Measurements from ENCODE around the gene SARS1. TPM values are rescaled to one million over a fixed set of nuclear protein-coding genes. Genes with fewer than 3 reads are reported as not detected.

The SARS1 gene
- total and polyA plus RNA-seq, 2 of the 13 experiments (the other 11 are each of a cell fraction or from before 2014, with no cell fraction given), result 103 to 134 TPM

DNA sequence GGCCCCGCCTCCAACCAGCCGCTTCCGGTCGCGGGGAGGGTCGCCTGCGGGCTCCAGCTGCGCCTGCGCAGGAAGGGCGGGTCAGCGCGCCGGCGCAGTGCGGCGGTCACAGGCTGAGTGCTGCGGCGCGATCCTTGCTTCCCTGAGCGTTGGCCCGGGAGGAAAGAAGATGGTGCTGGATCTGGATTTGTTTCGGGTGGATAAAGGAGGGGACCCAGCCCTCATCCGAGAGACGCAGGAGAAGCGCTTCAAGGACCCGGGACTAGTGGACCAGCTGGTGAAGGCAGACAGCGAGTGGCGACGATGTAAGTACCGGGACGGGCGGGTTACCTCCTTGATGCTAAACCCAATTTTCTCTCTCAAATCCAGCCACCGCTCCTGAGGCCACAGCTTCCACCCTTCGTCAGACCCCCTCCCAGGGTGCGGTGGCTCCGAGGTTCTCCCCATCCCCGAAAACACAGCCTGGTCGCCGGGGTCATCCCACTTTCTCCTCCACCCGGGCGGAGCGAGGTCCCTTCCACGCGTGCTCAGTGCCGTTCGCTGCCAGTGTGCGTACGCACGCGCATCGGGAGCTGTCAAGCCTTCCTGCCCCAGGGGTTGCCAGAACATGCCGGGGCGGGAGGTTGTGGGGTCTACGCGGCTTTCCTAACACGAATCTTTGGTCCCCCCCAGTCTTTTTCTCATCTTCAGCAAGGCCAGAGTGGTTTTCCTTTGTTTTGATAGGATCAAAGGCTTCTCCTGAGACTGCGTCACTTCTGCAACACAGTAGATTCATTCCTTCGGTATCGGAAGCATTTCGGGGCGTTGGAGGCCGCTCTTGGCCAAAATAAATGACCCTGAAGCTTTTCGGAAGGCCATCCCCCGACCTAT, at the start of gene SARS1 (continued):
- TF ChIP-seq, protein P1, sequence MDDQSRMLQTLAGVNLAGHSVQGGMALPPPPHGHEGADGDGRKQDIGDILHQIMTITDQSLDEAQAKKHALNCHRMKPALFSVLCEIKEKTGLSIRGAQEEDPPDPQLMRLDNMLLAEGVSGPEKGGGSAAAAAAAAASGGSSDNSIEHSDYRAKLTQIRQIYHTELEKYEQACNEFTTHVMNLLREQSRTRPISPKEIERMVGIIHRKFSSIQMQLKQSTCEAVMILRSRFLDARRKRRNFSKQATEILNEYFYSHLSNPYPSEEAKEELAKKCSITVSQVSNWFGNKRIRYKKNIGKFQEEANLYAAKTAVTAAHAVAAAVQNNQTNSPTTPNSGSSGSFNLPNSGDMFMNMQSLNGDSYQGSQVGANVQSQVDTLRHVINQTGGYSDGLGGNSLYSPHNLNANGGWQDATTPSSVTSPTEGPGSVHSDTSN (CRISPR knock-in tag; IDR thresholded peaks at IDR 0.05; ENCODE audit: borderline replicate concordance), result no peak
- TF ChIP-seq, protein P2, sequence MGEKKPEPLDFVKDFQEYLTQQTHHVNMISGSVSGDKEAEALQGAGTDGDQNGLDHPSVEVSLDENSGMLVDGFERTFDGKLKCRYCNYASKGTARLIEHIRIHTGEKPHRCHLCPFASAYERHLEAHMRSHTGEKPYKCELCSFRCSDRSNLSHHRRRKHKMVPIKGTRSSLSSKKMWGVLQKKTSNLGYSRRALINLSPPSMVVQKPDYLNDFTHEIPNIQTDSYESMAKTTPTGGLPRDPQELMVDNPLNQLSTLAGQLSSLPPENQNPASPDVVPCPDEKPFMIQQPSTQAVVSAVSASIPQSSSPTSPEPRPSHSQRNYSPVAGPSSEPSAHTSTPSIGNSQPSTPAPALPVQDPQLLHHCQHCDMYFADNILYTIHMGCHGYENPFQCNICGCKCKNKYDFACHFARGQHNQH (CRISPR knock-in tag; IDR thresholded peaks at IDR 0.05), result no peak
- TF ChIP-seq ZFYVE20 (CRISPR knock-in tag; IDR thresholded peaks at IDR 0.05; ENCODE audit: borderline replicate concordance, low read depth) (no peak), ZNF430 (CRISPR knock-in tag; IDR thresholded peaks at IDR 0.05) (0 out of 2 replicates have a peak, but pooled peaks have one; percentile 39), ZNF224 (CRISPR knock-in tag; IDR thresholded peaks at IDR 0.05) (no peak), SMC3 (IDR thresholded peaks at IDR 0.05; ENCODE audit: low read length) (no peak), NFIB (CRISPR knock-in tag; IDR thresholded peaks at IDR 0.05; ENCODE audit: borderline replicate concordance) (0 out of 2 replicates have a peak, but pooled peaks have one; percentile 29), SAFB2 (CRISPR knock-in tag; IDR thresholded peaks at IDR 0.05; ENCODE audit: borderline replicate concordance, low read depth) (no peak), ZNF441 (CRISPR knock-in tag; IDR thresholded peaks at IDR 0.05; ENCODE audit: borderline replicate concordance) (0 out of 2 replicates have a peak, but pooled peaks have one; percentile 19), KDM5A (IDR thresholded peaks at IDR 0.05; ENCODE audit: borderline replicate concordance, low read length) (no peak), ZC3H13 (CRISPR knock-in tag; IDR thresholded peaks at IDR 0.05) (peak; percentile 61; the same call in 1 of the 2 replicates), ZNF652 (CRISPR knock-in tag; IDR thresholded peaks at IDR 0.05; ENCODE audit: borderline replicate concordance, low read depth) (no peak), NPAS2 (CRISPR knock-in tag; IDR thresholded peaks at IDR 0.05; ENCODE audit: borderline replicate concordance) (no peak), MTF1 (CRISPR knock-in tag; IDR thresholded peaks at IDR 0.05) (no peak), ZNF331 (CRISPR knock-in tag; IDR thresholded peaks at IDR 0.05) (peak; percentile 13; the same call in 1 of the 2 replicates), MAFK (conservative IDR thresholded peaks at IDR 0.05 in 1 of 2, IDR thresholded peaks at IDR 0.05 in 1 of 2; ENCODE audit: low read length in 2 of 2) (no peak), ZNF790 (CRISPR knock-in tag; IDR thresholded peaks at IDR 0.05; ENCODE audit: borderline replicate concordance) (no peak), ZFP90 (CRISPR knock-in tag; IDR thresholded peaks at IDR 0.05; ENCODE audit: borderline replicate concordance) (peak; percentile 67; the same call in 1 of the 2 replicates)
- TF ChIP-seq, protein P3, sequence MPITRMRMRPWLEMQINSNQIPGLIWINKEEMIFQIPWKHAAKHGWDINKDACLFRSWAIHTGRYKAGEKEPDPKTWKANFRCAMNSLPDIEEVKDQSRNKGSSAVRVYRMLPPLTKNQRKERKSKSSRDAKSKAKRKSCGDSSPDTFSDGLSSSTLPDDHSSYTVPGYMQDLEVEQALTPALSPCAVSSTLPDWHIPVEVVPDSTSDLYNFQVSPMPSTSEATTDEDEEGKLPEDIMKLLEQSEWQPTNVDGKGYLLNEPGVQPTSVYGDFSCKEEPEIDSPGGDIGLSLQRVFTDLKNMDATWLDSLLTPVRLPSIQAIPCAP (CRISPR knock-in tag; IDR thresholded peaks at IDR 0.05; ENCODE audit: low read depth), result 0 out of 2 replicates have a peak, but pooled peaks have one; percentile 33
- TF ChIP-seq, protein P4, sequence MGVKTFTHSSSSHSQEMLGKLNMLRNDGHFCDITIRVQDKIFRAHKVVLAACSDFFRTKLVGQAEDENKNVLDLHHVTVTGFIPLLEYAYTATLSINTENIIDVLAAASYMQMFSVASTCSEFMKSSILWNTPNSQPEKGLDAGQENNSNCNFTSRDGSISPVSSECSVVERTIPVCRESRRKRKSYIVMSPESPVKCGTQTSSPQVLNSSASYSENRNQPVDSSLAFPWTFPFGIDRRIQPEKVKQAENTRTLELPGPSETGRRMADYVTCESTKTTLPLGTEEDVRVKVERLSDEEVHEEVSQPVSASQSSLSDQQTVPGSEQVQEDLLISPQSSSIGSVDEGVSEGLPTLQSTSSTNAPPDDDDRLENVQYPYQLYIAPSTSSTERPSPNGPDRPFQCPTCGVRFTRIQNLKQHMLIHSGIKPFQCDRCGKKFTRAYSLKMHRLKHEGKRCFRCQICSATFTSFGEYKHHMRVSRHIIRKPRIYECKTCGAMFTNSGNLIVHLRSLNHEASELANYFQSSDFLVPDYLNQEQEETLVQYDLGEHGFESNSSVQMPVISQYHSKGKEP (CRISPR knock-in tag; IDR thresholded peaks at IDR 0.05), result no peak
- TF ChIP-seq, protein P5, sequence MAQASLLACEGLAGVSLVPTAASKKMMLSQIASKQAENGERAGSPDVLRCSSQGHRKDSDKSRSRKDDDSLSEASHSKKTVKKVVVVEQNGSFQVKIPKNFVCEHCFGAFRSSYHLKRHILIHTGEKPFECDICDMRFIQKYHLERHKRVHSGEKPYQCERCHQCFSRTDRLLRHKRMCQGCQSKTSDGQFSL (CRISPR knock-in tag; IDR thresholded peaks at IDR 0.05), result no peak

Measured in HepG2 (cell line).